ENCODE results near the gene KLHDC7B. TPM values are rescaled to one million over a fixed set of nuclear protein-coding genes. Genes with fewer than 3 reads are reported as not detected.
A peak's percentile ranks its signal among the peaks of the same experiment; 100 is the strongest.
"Not testable (repeated sequence)": the region's sequence is repeated elsewhere in the genome, so short reads cannot be mapped to it uniquely, and the experiment has no call there.

The KLHDC7B gene
- total RNA-seq, 1 experiment from 2014 or later = not detected

DNA sequence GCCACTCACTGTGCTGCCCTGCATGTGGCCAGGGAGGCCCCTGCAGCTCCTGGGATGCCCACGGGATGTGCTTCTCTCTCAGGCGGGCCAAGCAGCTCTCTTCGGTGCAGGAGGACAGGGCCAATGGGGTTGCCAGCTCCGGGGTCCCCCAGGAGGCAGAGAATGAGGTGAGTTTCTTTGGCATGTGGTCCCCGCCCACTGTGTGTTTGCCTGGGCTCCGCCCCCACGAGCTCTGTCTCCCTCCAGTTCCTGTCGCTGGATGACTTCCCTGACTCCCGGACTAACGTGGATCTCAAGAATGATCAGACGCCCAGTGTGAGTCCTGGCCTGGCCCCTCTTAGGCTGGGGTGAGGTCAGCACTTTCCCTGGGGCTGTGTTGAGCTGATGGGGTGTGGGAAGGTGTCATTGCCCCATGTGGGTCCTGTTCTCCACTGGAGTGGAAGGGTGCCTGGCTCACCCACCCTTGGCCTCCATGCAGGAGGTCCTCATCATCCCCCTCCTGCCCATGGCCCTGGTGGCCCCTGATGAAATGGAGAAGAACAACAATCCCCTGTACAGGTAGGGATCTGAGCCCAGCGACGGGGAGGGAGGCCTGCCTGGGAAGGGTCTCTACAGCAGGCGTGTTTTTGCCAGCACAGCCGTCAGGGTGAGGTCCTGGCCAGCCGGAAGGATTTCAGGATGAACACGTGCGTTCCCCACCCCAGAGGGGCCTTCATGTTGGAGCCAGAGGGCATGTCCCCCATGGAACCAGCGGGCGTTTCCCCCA is 28.0 kb upstream of the KLHDC7B start:
- no peak for DNase-seq (ENCODE audit: low read depth)

DNA sequence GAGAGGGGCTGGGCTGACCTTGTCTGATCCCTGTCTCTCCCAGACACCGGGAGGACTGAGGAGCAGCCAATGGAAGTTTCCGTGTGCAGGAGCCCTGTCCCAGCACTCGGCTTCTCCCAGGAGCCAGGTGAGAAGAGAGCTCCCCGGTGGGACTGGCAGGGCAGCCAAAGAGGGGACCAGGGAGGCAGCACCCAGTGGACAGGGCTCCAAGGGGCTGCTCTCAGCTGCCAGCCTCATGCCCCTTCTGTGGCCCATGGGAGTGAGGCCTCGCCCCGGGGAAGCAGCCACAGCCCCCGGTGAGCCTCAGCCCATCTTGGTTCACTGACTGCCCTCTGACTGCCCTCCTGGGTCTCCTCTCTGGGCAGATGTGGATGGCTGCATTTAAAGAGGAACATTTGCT is 27.1 kb upstream of the KLHDC7B start:
- no peak for DNase-seq (ENCODE audit: low read depth)

- DNase-seq (ENCODE audit: low read depth) = no peak
These were observed 26.5 kb upstream of the KLHDC7B start for GRCh38 chr22:50519151-50519550.

GRCh38 chr22:50520184-50520583 is 25.5 kb upstream of the KLHDC7B start:
- not testable (repeated sequence) for DNase-seq (ENCODE audit: low read depth)

GRCh38 chr22:50520826-50521453 is 24.8 kb upstream of the KLHDC7B start:
- DNase-seq (ENCODE audit: low read depth) = no peak

- no peak for DNase-seq (ENCODE audit: low read depth)
These were observed 24.0 kb upstream of the KLHDC7B start for GRCh38 chr22:50521710-50522109.

DNA sequence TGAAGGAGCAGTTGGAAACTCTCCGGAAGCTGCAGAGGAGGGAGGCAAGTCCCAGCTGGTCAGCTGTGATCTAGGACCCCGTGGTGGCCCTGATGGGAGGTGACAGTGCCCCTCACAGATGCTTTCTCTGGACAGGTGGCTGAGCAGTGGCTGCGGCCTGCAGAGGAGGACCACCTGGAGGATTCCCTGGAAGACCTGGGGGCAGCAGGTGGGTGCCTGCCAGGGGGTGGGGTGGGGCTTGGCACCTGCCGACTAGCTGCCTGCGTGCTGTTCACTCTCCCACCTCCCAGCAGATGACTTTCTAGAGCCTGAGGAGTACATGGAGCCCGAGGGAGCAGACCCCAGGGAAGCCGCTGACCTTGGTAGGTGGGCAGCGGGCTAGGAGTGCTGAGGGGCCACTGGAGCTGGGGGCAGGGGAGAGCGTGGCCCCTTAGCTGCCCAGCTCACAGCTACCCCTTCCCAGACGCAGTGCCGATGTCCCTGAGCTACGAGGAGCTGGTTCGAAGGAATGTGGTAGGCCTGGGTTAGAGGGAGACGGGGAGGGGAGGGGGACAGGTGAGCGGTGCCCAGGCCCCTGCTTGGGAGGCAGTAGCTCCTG is 23.4 kb upstream of the KLHDC7B start:
- no peak for DNase-seq (ENCODE audit: low read depth)

GRCh38 chr22:50522806-50523438 is 22.8 kb upstream of the KLHDC7B start:
- no peak for DNase-seq (ENCODE audit: low read depth)

DNA sequence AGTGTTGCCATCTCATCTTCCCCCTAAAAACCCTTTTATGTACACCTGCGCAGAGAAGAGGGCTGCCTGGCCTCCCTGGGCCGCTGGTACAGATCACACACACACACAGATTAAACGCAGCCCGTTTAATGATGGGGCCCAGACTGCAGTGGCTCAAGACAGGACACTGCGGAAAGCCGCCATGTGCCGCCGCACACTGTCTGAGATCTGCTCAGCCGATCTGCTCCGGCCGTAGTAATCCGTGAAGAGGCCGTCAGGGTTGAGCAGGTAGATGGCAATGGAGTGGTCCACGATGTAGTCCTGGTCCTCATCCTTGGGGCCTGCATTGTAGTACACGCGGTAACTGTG is 22.3 kb upstream of the KLHDC7B start:
- no peak for DNase-seq (ENCODE audit: low read depth)

- no peak for DNase-seq (ENCODE audit: low read depth)
These were observed 21.7 kb upstream of the KLHDC7B start for GRCh38 chr22:50523806-50524675.

GRCh38 chr22:50524676-50525103 is 21.0 kb upstream of the KLHDC7B start:
- DNase-seq (ENCODE audit: low read depth) = no peak

DNA sequence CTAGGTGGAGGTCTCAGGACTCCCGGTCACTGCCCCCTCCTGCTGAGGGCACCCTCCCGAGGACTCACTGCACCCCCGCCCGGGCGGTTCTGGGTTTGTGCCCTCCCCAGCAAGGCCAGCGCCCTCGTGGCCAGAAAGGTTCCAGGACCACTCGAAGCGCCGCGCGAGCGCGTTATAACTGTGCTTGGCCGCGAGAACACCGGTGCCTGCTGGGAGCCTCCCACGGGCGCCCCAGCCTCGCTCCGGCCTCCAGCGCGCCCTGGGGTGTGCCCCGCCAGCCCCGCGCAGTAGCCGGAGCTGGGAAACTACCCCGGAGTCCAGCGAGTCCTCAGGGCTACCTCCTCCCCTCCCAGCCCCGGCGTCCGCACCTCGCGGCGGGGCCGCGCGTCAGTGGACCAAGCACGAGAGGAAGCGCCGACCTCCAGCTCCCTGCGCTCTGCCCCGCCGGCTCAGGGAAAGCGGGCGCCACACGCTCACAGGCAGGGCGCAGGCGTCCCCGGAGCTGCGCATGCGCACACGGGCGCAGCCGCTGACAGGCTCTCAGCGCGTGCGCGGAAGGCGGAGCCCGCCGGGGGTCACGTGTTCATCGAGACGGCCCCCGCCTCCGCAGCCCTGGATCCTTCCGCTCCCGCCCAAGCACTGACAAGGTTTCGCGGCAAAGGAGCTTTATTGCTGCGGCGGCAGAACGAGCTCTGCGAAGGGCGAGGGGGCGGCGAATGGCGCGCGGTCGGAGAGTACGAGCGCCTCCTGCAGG is 20.4 kb upstream of the KLHDC7B start, which contains the start of gene SCO2:
Gene SCO2 (minus strand): TSS at position 495 of the 754 bp plus-strand sequence. CDS start 1,187 bp downstream, outside the sequence.
- DNase-seq (ENCODE audit: low read depth) = peak; percentile 95

DNA sequence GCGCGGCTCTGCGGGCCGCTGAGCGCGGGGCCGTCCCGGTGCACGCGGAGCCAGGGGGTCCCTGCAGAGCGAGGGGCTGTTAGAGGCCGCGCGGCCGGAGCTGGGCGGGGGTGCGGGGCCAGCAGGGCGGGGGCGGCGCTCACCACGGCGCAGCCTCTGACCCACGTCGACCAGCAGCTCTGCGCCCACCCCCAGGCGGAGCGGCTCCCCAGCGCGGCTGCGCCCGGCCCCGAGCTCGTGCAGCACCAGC is 19.9 kb upstream of the KLHDC7B start:
- no peak for DNase-seq (ENCODE audit: low read depth)

DNA sequence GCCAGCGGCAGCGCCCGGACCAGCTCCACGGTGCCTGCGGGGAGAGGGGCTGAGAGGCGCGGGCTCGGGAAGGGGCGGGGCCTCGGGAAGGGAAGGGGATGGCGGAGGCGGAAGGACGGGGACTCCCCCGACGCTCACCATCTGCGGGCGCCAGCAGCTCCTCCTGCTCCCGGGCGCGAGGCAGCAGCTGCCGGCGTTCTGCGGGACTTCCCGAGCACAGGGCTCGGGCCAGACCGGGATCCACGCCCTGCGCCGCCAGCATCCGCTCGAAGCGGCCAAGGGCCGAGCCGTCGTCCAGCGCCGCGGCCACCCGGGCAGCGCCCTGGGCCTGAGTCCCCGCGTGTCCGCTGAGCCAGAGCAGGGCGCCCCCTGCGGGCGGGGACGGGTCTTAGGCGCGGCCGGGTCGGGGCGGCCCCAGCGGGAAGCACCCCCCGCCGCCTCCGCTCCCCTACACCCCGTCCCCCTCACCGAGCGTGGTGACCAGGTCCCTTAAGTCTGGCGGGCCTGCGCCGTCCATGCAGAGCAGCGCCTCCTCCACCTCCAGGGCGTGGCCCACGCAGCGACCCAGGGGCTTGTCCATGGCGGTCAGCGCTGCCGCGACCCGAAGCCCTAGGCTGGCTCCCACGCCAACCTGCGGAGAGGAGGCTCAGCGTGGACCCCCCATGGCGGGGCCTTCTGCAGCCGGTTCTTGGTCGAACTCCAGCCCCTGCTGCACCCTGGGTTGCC is 19.4 kb upstream of the KLHDC7B start:
- peak; percentile 67 for DNase-seq (ENCODE audit: low read depth)

- no peak for DNase-seq (ENCODE audit: low read depth)
These were observed 18.6 kb upstream of the KLHDC7B start for GRCh38 chr22:50526834-50527801.

DNA sequence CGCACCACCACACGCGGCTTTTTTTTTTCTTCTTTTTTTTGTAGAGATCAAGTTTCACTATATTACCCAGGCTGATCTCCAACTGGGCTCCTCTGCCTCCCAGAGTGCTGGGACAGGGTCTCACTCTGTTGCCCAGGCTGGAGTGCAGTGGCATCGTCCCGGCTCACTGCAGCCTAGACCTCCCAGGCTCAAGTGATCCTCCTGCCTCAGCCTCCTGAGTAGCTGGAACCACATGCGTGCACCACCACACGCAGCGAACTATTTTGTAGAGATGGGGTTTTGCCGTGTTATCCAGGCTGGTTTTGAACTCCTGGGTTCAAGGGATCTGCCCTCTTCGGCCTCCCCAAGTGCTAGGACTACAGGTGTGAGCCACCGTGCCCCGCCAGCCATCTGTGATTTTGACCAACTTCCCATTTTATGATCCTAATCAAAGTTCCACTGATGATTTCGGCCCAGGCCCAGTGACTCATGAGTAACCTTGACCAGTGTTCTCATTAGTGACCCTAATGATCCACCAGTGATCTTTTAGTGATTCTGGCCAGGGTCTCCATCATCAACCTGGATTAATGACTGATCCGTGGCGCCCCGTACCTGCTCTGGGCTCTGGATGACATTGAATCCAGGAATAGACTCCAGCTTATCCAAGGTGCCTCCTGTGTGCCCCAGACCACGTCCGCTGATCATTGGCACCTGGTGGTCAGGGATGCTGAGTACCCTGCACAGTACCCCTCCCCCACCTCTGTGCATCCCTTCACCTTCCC is 17.6 kb upstream of the KLHDC7B start:
- no peak for DNase-seq (ENCODE audit: low read depth)

GRCh38 chr22:50528682-50529415 is 16.9 kb upstream of the KLHDC7B start:
- no peak for DNase-seq (ENCODE audit: low read depth)

Data from LHCN-M2 (cell line).